IPS DF 4.7 (cell line): ENCODE measurements around the gene WASHC1.
"Not testable (repeated sequence)": the region's sequence is repeated elsewhere in the genome, so short reads cannot be mapped to it uniquely, and the experiment has no call there.

Experiments
- DNase-seq: peaks from one replicate; pipeline ENCODE4 v3.0.0-alpha.2; 2013; ENCODE audit warnings: low spot score; ENCODE audit errors: extremely low read depth

WASHC1 gene, protein sequence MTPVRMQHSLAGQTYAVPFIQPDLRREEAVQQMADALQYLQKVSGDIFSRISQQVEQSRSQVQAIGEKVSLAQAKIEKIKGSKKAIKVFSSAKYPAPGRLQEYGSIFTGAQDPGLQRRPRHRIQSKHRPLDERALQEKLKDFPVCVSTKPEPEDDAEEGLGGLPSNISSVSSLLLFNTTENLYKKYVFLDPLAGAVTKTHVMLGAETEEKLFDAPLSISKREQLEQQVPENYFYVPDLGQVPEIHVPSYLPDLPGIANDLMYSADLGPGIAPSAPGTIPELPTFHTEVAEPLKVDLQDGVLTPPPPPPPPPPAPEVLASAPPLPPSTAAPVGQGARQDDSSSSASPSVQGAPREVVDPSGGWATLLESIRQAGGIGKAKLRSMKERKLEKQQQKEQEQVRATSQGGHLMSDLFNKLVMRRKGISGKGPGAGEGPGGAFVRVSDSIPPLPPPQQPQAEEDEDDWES

DNA sequence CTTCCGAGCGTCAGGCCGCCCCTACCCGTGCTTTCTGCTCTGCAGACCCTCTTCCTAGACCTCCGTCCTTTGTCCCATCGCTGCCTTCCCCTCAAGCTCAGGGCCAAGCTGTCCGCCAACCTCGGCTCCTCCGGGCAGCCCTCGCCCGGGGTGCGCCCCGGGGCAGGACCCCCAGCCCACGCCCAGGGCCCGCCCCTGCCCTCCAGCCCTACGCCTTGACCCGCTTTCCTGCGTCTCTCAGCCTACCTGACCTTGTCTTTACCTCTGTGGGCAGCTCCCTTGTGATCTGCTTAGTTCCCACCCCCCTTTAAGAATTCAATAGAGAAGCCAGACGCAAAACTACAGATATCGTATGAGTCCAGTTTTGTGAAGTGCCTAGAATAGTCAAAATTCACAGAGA lies at the start of gene WASHC1:
TSS of gene WASHC1 (minus strand) at position 101 of the 400 bp plus-strand sequence. CDS start 4,457 bp downstream, outside the sequence.
- DNase-seq, result not testable (repeated sequence)

- DNase-seq, result not testable (repeated sequence)
Observed at GRCh38 chr9:78333-78732, 49.1 kb upstream of the WASHC1 start.

DNA sequence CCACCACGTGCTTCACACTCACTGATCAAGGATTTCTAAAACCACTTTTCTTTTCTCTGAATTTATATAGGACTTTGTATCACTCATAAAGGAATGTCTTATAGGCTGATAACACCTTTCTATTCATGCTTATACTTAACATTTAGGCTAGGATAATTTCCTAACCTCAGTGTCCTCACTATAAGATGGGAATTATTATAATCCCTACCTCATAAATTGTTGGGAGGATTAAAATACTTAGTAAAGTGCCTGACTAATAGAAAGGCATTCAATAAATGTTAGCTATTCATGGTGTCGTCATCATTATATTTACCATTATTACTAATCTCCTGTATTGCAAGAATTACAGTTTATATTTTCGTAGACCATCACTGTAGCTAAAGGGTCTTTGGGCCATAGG lies 47.1 kb upstream of the WASHC1 start:
- DNase-seq, result not testable (repeated sequence)

GRCh38 chr9:73900-74525 lies 44.8 kb upstream of the WASHC1 start:
- not testable (repeated sequence) for DNase-seq

DNA sequence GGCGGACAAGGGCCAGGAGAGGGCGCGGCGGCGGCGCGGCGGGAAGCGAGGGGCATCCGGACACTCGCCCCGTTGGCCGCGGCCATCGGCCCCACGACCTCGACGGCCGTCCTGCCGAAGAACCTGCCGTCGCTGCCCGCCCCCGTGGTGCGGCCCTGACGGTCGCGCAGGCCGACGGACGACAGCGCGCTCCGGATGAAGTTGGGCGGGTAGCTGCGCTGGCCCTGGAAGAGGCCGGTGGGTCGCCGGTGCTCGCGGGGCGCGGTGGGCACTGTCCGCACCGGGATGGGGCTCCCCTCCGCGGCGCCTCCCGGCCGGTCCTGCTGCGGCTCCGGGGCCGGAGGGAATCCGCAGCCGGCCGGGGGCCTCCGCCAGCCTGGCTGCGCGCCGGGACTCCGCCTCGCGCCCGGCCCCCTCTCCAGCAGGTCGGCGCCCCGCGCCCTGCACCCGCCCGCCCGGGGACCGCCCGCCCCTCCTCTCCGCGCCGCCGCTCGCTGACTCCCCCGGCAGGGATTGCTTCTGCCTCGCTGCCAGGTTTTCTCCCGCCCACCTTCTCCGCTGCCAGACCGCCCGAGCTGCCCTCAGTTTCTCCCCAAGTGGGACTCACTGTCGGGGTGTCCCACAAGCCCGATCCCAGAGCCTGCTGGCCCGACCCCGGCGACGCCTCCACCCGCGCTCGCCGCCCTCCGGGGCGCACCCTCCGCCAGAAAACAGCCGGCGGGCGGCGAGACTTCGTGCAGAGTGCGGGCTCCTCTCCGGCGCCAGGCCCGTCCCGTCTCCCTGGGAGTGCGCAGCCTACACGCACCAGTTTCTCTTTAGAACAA lies 44.0 kb upstream of the WASHC1 start:
- DNase-seq, result not testable (repeated sequence)

GRCh38 chr9:63031-63629 lies 33.9 kb upstream of the WASHC1 start:
- not testable (repeated sequence) for DNase-seq

- DNase-seq, result not testable (repeated sequence)
Observed at GRCh38 chr9:52678-53077, 23.4 kb upstream of the WASHC1 start.

DNA sequence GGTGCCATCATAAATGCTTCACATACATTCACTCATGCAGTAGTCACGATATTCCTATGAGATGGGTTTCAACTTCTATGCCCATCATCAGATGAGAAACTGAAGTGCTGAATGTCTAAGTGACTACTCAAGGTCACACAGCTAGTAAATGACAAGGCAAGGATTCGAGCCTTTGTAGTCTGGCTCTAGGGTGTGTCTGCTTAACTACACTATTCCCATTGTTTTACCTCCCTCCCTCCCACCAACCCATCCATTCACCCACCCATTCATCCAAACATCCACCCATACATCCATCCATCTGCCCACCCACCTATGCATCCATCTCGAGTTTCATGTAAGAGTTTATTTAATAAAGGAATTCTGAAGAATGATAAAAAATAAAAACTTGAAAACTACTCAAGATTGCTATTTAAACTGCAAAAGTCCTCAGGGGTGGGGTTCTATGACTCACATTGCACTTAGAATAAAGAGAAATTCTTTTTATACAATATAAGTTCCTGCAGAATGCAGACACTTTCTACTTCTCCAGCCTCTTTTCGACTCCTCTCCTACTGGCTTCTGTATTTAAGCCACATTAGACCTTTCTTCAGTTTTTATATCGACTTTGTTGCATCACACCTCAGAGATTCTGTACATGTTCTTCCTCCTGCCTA lies 19.1 kb upstream of the WASHC1 start:
- DNase-seq, result not testable (repeated sequence)

GRCh38 chr9:46639-47271 lies 17.5 kb upstream of the WASHC1 start:
- not testable (repeated sequence) for DNase-seq

- not testable (repeated sequence) for DNase-seq
Observed at GRCh38 chr9:46164-46563, 16.9 kb upstream of the WASHC1 start.

GRCh38 chr9:45180-45878 lies 16.1 kb upstream of the WASHC1 start:
- not testable (repeated sequence) for DNase-seq

- not testable (repeated sequence) for DNase-seq
Observed at GRCh38 chr9:44416-44815, 15.2 kb upstream of the WASHC1 start.

DNA sequence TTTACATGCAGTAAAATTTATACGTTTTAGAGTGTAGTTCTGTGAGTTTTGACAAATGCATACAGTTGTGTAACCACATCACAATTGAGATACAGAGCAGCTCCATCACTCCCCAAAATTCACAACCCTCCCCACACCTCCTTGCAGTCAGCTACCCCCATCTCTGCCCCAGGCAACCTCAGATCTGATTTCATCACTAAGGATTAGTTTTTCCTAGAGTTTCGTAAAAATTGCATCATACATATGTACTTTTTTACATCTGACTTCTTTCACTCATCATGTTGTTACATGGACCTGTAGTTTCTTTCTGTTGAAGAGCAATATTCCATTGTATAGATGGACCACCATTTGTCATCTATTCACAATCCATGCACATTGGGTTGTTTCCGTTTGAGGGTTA lies 14.4 kb upstream of the WASHC1 start:
- DNase-seq, result not testable (repeated sequence)

DNA sequence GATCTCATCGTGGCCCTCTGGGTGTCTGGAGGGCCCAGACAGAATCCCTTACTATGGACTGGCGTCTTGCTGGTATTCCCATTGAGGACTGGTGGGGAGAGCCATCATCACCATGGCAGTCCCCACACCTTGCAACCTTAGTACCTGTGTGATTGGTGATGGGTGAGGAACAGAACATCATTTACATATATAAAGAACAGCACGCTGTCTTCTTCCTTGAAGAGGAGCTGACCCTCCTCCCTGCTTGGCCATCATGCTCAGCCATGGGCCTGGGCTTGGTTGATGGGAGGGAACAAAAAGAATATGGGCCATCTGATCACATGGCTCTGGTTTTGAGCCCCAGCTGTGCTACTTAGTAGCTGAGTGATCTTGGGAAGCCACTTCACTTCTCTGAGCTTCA lies 13.9 kb upstream of the WASHC1 start:
- not testable (repeated sequence) for DNase-seq

DNA sequence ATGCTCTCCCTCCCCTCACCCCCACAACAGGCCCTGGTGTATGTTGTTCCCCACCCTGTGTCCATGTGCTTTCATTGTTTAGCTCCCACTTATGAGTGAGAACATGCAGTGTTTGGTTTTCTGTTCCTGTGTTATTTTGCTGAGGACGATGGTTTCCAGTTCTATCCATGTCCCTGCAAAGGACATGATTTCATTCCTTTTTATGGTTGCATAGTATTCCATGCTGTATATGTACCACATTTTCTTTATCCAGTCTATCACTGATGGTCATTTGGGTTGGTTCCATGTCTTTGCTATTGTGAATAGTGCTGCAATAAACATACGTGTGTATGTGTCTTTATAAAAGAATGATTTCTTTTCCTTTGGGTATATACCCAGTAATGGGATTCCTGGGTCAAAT lies 12.6 kb upstream of the WASHC1 start:
- not testable (repeated sequence) for DNase-seq

DNA sequence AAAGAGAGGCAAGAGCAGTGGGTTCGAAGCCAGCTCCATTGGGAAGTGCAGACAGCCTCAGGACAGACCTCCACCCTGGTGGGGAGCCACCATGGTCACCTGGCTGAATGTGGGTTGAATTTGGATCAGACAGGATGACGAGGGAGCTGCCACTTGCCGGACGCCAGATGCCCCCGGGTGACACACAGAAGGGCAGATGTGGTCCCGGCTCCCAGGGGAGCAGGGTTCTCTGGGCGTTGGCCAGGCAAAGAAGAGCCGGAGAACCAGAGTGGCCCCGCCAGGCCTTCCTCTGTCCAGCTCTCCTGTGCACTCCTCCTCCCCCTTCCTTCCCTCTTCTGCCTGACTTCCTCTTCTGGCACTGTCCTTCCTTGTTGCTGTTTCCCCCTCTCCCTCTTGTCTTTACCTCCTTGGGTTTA lies 12.0 kb upstream of the WASHC1 start:
- DNase-seq, result not testable (repeated sequence)

DNA sequence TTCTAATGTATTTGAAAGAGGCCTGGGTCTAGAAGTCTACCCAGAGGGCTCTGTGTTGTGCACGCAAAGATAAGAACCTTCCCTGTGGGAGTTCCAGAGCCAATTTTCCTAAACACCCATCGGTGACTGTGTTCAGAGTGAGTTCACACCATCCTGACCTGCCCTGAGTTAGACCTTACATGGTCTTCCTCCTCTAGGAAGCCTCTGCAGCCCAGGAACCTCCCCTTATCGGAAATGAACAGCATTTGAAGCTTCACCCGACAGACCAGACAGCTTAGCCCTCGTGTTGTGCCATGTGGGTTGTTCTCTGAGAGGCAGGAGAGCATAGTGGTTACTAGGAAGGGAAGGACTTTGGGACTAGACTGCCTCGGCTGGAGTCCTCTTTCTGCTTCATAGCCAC lies 3.1 kb upstream of the WASHC1 start:
- not testable (repeated sequence) for DNase-seq

- DNase-seq, result not testable (repeated sequence)
Observed at GRCh38 chr9:28775-29174, 481 bp downstream of the WASHC1 start.

DNA sequence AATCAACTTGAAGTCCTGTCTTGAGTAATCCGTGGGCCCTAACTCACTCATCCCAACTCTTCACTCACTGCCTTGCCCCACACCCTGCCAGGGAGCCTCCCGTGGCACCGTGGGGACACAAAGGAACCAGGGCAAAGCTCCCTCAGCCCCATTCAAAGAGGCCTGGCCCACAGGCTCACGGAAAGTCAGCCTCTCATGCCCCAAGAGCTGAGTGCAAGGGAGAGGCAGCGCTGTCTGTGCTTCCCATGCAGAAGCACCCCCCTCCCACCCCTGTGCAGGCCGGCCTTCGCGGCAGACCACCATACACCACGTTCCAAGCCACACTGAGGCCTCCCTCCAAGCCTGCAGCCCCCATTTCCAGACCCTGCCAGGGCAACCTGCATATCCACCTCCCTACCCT lies 7.6 kb downstream of the WASHC1 start:
- not testable (repeated sequence) for DNase-seq

DNA sequence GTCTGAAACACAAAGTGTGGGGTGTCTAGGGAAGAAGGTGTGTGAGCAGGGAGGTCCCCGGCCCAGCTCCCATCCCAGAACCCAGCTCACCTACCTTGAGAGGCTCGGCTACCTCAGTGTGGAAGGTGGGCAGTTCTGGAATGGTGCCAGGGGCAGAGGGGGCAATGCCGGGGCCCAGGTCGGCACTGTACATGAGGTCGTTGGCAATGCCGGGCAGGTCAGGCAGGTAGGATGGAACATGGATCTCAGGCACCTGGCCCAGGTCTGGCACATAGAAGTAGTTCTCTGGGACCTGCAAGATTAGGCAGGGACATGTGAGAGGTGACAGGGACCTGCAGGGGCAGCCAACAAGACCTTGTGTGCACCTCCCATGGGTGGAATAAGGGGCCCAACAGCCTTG lies 12.4 kb downstream of the WASHC1 start:
- DNase-seq, result not testable (repeated sequence)
